Esophagus squamous epithelium (tissue), 5 donors: ENCODE measurements around the gene ZNF385B. TPM values are rescaled to one million over a fixed set of nuclear protein-coding genes. Genes with fewer than 3 reads are reported as not detected.

Experiments
- DNase-seq: peaks from one replicate; lab custom pipeline; 2025; lab: John Stamatoyannopoulos, UW
- H3K27ac ChIP-seq, 4 donors: fragments of 200-600 bp; sonication (generic); one replicate each; pipeline ENCODE4 v1.5.1; 2016 to 2019; ENCODE audit warnings: mild to moderate bottlenecking in 1 of 4
- H3K27me3 ChIP-seq, 4 donors: fragments of 200-600 bp; sonication (generic); 1 replicate in 3 of 4; 2 replicates in 1 of 4; pipeline versions ENCODE4 v1.5.1 to v1.6.0; 2017 to 2021; ENCODE audit warnings: antibody characterized with exemption in 1 of 4
- H3K36me3 ChIP-seq, 3 donors: fragments of 200-600 bp; sonication (generic); one replicate each; pipeline ENCODE4 v1.5.1; 2016 to 2019
- H3K4me1 ChIP-seq, 3 donors: fragments of 200-600 bp; sonication (generic); one replicate each; pipeline ENCODE4 v1.5.1; 2017 to 2019
- H3K4me3 ChIP-seq, 4 donors: fragments of 200-600 bp; sonication (generic); 1 replicate in 3 of 4; 2 replicates in 1 of 4; pipeline ENCODE4 v1.5.1; 2016 to 2019; ENCODE audit warnings: mild to moderate bottlenecking in 2 of 4, moderate library complexity in 1 of 4
- H3K9me3 ChIP-seq, 3 donors: fragments of 200-600 bp; sonication (generic); one replicate each; pipeline ENCODE4 v1.5.1; 2016 to 2019
- POLR2A ChIP-seq, 4 donors: fragments of 450-650 bp; IDR thresholded peaks; one replicate each; pipeline ENCODE4 v1.6.1; 2017; ENCODE audit warnings: antibody characterized with exemption in 4 of 4, mild to moderate bottlenecking in 4 of 4, moderate library complexity in 3 of 4
- WGBS, 2 donors: methylation state at CpG; one replicate each; pipeline ENCODE4 v1.1.5; 2018; 5-methylcytosine and 5-hydroxymethylcytosine counted together
- intact Hi-C: fragments of 100-400 bp; cut with DNase I; formaldehyde crosslinking; loops from one replicate; pipeline ENCODE4 v1.15.0; 2022
- total RNA-seq, 4 donors: library from RNA; depleted of rRNA; stranded (reverse); fragments of >200 nt; gene quantifications; one replicate each; pipeline ENCODE4 v1.1.0, GENCODE V29; 2016
- TF ChIP-seq, protein P1 (sequence below), 6 experiments: fragments of 450-650 bp in 4 of 6; fragments of 200-600 bp in 2 of 6; sonication (generic) in 2 of 6; IDR thresholded peaks; one replicate each; pipeline ENCODE4 v1.5.1; 2016 to 2019; ENCODE audit warnings: antibody characterized with exemption in 6 of 6, mild to moderate bottlenecking in 4 of 6, moderate library complexity in 4 of 6
- donor health status: DM: yes; HTN: yes; CAD: no.

ZNF385B gene
- total RNA-seq, 4 donors from 2014 or later, result 0.44 to 3.1 (median 0.44) TPM; not detected in 1

DNA sequence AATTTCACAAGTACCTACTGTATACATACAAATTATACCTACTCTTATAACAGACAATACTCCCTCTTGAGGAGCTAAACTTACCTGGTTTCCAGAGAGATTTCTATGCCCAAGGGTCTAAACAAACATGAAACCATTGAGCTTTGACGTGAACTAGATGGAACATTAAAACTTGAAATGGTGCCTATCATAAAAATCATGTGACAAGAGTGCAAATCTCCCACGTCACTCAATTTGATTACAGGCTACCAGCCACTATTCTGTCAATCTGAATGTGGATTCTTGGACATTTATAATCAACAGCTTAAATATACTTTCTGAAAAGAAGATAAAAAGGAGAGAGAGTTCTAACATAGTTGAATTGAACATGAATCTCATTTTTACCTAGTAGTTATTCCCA, 299.7 kb downstream of the ZNF385B start:
- DNase-seq, result no peak
- 51 to 53% methylated on average over 2 of the region's 2 CpGs for WGBS, 2 donors
- TF ChIP-seq POLR2A (IDR thresholded peaks at IDR 0.05), result no peak
- TF ChIP-seq, protein P1, sequence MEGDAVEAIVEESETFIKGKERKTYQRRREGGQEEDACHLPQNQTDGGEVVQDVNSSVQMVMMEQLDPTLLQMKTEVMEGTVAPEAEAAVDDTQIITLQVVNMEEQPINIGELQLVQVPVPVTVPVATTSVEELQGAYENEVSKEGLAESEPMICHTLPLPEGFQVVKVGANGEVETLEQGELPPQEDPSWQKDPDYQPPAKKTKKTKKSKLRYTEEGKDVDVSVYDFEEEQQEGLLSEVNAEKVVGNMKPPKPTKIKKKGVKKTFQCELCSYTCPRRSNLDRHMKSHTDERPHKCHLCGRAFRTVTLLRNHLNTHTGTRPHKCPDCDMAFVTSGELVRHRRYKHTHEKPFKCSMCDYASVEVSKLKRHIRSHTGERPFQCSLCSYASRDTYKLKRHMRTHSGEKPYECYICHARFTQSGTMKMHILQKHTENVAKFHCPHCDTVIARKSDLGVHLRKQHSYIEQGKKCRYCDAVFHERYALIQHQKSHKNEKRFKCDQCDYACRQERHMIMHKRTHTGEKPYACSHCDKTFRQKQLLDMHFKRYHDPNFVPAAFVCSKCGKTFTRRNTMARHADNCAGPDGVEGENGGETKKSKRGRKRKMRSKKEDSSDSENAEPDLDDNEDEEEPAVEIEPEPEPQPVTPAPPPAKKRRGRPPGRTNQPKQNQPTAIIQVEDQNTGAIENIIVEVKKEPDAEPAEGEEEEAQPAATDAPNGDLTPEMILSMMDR (IDR thresholded peaks at IDR 0.05), result no peak
- Histone ChIP-seq H3K27me3 (no peaks in the 10 kb centered on the region), H3K9me3 (no peaks in the 10 kb centered on the region), H3K36me3 (no peaks in the 10 kb centered on the region), H3K4me1 (no peaks in the 10 kb centered on the region), H3K27ac (no peak overlapping the region), H3K4me3 (no peak overlapping the region)
- intact Hi-C loops, result no loop called here

DNA sequence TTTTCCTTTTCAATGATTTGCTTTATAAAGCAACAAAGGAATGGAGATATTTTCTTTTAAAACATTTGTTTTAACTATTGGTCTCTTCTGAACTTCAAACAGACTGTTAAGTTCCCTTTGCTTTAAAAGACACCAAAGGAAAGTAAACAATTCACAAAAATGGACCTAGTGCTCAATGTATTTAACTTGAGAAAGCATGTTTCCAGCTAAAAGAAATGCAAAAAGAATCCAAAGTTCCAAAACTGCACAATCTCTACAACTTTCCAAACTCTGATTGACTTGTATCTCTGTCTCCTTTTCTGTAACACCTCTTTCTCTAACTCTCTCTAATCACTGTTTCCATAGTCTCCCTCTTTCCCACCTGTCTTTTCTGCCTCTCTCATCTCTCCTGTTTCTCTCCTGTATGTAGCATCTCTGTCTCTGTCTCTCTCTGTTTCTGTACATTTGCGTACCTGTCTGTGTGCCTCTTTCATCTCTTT, 301.1 kb downstream of the ZNF385B start:
- Histone ChIP-seq H3K27ac (no peak overlapping the region), H3K9me3 (no peaks in the 10 kb centered on the region), H3K27me3 (no peaks in the 10 kb centered on the region), H3K4me3 (no peak overlapping the region), H3K36me3 (no peaks in the 10 kb centered on the region), H3K4me1 (no peaks in the 10 kb centered on the region)
- 50 to 67% methylated on average over 1 of the region's 1 CpG for WGBS, 2 donors
- TF ChIP-seq, protein P1 (IDR thresholded peaks at IDR 0.05), result no peak
- TF ChIP-seq POLR2A (IDR thresholded peaks at IDR 0.05), result no peak
- intact Hi-C loops, result no loop called here
- DNase-seq, result no peak

DNA sequence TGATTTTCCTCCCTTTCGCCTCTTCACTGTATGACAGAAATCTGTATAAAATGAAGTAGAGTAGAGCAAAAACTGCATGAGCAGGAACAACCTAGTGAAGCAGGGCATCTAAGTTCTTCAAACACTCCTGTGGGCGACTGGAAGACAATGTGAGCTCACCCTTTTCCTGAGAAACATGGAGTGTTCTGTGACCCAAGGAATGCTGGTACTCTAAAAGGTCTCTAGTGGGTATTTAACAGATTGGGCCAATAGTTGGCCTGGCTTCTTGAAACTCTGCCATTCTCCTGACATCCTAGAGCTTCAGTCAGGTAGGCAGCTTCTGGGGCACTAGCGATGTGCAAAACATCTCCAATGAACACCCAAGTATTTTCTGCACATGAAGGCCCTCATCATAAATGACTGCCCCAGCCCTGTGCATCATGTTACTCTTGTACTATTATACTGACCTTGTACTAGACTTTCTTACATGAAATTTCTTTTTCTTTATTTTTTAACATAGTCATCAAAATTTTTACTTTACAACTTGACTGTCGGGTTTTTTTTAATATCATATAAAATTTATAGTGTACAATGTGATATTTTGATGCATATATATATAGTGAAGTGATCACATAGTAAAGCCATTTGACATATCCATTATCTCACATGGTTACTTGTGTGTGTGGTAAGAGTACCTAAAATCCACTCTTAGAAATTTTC, 302.2 kb downstream of the ZNF385B start:
- Histone ChIP-seq H3K4me1 (no peaks in the 10 kb centered on the region), H3K27me3 (no peaks in the 10 kb centered on the region), H3K4me3 (no peak overlapping the region), H3K27ac (no peak overlapping the region), H3K36me3 (no peaks in the 10 kb centered on the region), H3K9me3 (no peaks in the 10 kb centered on the region)
- TF ChIP-seq, protein P1 (IDR thresholded peaks at IDR 0.05), result no peak
- no peak for TF ChIP-seq POLR2A (IDR thresholded peaks at IDR 0.05)
- no peak for DNase-seq
- intact Hi-C loops, result no loop called here
- 77 to 83% methylated on average over 4 of the region's 4 CpGs for WGBS, 2 donors

DNA sequence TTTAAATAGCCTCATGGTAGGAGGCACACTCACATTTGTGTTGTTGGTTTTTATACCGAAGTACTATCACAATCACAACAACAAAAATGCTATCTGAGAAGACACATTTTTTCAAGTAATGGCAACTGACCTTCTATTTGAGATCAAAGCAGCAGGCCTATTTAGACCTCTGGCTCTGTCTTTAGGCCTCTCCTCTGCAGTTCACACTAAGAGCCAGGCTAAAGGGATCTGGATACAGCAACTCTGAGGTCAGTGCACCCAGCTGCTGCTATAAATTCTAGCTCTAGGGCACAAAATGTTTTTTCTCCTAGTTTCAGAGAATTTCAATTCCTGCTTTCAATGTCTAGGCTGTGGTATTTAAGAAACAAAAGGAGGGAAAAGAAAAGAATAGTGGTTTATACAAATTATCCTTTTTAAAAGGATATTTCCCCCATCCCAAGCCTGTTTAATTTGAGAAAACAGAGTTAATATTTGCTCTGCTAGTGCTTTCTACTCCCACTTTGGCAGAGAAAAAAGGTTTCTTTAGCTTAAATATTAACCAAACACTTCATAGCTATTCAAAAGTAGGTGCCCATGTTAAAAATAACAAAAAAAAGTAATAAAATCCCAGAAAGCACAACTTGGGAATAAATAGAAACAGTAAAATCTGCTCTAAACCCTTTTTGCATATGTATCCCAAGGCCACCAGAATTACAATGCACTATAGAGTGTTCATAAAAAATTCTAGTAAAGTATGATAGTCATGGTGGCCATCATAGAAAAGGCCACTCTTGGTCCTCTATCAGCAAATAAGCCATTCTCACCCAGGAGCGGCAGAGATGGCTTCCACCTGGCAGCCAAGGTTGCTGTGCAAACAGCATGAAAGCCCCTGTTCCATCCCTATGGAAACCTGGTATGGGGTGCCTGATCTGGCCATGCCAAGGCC, 303.1 kb downstream of the ZNF385B start:
- H3K27ac ChIP-seq, result no peak overlapping the region

More for the DNA sequence above, 303.1 kb downstream of the ZNF385B start:
- H3K4me1 ChIP-seq, result no peaks in the 10 kb centered on the region
- intact Hi-C loops, result no loop called here
- TF ChIP-seq, protein P1 (IDR thresholded peaks at IDR 0.05), result no peak
- TF ChIP-seq POLR2A (IDR thresholded peaks at IDR 0.05), result no peak
- no peaks in the 10 kb centered on the region for H3K9me3 ChIP-seq
- no peak overlapping the region for H3K4me3 ChIP-seq
- H3K27me3 ChIP-seq, result no peaks in the 10 kb centered on the region
- H3K36me3 ChIP-seq, result no peaks in the 10 kb centered on the region
- DNase-seq, result no peak
- 53 to 63% methylated on average over 2 of the region's 2 CpGs for WGBS, 2 donors
